Activated CD4-positive, alpha-beta T cell treated with anti-CD3 and anti-CD28 coated beads, Interleukin-2, amount 50 U/mL, for 48 hours (primary cell): Measurements from ENCODE around the gene COL24A1.
"Not testable (repeated sequence)": the region's sequence is repeated elsewhere in the genome, so short reads cannot be mapped to it uniquely, and the experiment has no call there.

Source experiments
- DNase-seq, 2 experiments: peaks; one replicate each; pipeline ENCODE4 v3.0.0-alpha.2; 2020

Gene COL24A1

GRCh38 chr1:85867189-85867588 lies 289.4 kb downstream of the COL24A1 start:
- DNase-seq, result no peak

- DNase-seq, result no peak
These were observed 291.4 kb downstream of the COL24A1 start for GRCh38 chr1:85865213-85865612.

DNA sequence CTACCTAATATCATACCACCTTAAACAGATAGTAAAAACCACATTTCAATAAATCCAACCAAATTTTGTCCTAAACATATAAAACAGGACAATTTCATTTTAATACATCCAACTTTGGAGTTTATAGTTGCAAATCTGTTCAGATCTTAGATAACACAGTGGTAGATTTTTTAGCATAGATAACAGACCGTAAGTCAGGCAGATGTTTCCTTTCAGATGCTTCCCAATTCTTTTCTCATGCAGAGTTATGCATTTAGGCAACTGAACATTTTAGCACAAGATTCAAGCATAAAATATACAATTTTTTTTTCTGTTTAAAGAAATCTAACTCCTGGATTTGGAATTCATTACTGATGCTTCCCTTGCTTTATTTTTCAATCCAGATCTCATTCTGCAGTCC lies 291.8 kb downstream of the COL24A1 start:
- DNase-seq, result no peak

DNA sequence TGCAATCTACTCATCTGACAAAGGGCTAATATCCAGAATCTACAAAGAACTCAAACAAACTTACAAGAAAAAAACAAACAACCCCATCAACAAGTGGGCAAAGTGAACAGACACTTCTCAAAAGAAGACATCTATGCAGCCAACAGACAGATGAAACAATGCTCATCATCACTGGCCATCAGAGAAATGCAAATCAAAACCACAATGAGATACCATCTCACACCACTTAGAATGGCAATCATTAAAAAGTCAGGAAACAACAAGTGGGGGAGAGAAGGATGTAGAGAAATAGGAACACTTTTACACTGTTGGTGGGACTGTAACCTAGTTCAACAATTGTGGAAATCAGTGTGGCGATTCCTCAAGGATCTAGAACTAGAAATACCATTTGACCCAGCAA lies 292.9 kb downstream of the COL24A1 start:
- DNase-seq, result not testable (repeated sequence)

DNA sequence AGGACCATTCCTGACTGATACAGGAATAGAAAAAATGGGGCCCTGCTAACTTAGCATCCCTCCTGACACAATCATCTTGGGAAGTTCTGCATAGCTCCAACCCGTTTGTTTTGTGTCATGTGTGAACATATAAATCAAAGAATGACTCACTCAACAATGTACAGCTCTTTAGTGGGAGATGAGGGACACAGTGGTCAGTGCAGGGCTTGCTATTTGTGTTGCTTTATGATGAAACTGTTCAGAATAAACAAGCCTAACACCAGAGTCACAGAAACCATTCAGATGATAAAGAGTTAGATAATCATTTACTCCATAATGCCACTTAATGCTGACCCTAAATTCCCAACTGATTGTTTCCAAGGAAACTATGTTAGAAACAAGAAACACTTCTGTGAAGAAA lies 294.1 kb downstream of the COL24A1 start:
- no peak for DNase-seq

GRCh38 chr1:85857991-85858390 lies 298.6 kb downstream of the COL24A1 start:
- no peak for DNase-seq

DNA sequence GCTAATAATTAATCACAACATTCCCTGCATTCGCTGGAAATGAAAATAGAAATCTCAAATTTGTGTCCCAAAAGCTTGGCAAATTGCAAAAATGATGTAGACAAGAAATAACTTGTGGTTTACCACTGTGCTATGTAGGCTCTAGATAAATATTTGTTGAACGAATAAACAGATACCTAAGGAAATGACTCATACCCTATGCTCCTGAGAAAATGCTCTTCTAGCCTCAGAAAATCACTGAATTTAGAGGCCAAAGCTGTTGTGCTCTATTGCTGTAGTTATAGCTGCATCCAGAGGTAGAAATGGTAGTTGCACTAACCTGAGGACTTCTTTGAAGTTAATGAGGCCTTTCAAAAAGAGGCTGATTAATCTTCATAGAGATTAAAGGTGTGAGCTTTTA lies 306.3 kb downstream of the COL24A1 start:
- no peak for DNase-seq

- DNase-seq, result no peak
These were observed 306.9 kb downstream of the COL24A1 start for GRCh38 chr1:85849660-85850059.

- no peak for DNase-seq
These were observed 309.2 kb downstream of the COL24A1 start for GRCh38 chr1:85847356-85847755.

DNA sequence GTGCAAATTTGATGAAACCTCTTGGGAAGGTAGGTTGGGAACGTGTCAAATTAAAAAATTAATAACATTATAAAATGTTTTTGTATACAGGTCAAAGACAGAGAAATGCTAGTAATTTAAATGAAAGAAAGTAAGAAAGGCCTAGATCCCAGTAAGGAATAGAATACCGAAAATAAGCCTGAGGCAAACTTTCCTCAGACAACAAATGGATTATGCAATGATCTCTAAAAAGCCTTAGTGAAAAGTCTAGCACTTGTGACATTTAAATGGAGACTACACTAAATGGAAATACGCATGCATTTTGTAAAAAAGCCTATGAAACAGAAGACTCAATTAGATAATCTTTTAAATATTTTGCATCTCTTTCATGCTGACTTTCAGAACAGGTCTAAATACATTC lies 309.9 kb downstream of the COL24A1 start:
- DNase-seq, result no peak

DNA sequence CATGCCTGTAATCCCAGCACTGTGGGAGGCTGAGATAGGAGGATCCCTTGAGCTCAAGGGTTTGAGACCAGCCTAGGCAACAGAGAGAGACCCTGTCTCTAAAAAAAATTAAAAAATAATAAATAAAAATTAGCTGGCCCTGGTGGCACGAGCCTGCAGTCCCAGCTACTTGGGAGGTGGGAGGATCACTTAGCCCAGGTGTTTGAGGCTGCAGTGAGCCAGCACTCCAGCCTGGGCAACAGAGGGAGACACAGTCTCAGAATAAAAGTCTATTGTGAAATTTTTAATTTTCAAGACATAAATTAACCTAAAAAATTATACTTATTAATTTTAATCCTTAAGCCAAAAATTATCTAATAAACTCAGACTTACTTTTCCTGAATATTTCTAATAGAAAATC lies 317.1 kb downstream of the COL24A1 start:
- DNase-seq, result no peak

- DNase-seq, result no peak
These were observed 318.3 kb downstream of the COL24A1 start for GRCh38 chr1:85838238-85838637.

GRCh38 chr1:85836736-85837135 lies 319.8 kb downstream of the COL24A1 start:
- no peak for DNase-seq

- DNase-seq, result not testable (repeated sequence)
These were observed 323.4 kb downstream of the COL24A1 start for GRCh38 chr1:85833165-85833564.

- no peak for DNase-seq
These were observed 325.7 kb downstream of the COL24A1 start for GRCh38 chr1:85830837-85831236.

GRCh38 chr1:85824066-85824840 lies 332.3 kb downstream of the COL24A1 start:
- DNase-seq, result no peak

DNA sequence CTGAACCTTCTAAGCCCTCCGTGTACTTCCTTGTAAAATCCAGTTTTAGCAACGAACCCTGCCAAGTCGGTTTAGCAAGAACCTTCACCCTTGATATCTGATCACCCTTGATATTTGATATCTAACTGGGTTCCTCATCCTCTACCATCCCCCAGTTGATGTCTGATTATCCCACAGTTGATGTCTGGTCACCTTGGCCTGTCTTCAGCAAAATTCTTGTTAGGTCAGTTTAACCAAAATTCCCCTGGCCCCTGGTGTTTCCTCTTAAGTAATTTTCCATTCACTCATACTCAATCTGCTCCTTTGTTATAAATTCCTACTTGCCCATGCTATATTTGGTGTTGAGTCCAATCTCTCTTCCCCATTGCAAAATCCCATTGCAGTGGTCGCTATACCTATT lies 333.9 kb downstream of the COL24A1 start:
- no peak for DNase-seq

DNA sequence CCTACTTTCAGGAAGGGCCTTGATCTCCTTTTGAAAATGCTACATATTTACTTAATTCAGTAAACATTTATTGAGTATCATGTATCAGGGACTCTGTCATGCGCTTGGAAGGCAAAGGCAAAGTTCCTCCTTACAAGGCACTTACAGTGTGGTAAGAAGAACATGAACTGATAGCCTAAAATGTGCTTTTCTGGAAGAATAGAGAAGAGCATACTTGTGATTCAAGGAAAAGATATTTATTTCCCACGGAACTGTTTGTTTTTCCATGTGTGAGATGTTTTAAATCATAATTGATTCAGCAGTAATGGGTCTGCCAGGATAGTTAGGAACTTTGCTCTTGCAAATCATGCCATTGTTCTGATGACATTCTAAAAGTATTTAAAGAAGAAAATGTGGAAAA lies 338.2 kb downstream of the COL24A1 start:
- DNase-seq, result no peak

GRCh38 chr1:85816606-85817005 lies 340.0 kb downstream of the COL24A1 start:
- DNase-seq, result no peak

- no peak for DNase-seq
These were observed 340.7 kb downstream of the COL24A1 start for GRCh38 chr1:85815906-85816305.

- no peak for DNase-seq
These were observed 350.2 kb downstream of the COL24A1 start for GRCh38 chr1:85806236-85806965.

DNA sequence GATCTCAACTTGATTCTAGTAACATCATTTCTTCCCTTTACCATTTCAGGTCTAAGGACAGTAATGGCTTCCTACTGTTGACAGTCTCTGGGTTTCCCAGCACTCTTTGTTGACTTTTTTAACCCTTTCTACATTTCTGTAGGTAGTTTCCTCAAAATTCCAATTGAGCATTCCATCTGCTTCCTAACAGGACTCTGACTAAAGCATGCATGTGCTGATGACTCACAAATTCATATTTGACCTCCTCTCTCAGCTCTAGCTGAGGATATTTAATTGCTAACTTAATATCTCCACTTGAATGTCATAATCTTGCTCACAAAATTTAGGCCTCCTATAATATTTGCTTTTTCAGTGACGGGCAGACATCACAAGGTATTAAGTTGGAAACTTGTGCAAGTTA lies 355.1 kb downstream of the COL24A1 start:
- DNase-seq, result no peak

GRCh38 chr1:85799737-85800136 lies 356.8 kb downstream of the COL24A1 start:
- DNase-seq, result no peak

DNA sequence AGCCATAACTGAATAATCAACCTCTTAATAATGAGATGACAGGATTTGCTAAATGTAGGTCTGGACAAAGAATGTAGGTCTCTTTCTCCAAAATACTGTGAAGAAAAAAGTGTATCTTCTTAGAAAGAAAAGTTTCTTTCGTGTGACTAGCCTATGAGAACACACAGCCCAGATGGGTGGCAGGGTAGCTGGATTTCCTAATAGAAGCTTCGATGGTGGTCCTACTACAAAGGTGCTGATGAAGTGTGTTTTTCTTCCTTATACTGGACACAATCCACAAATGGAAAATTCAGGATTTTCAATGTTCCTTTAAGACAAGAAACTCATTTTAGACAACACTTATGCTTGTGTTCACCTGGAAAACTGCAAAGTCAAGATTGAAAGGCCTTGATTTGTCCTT lies 358.2 kb downstream of the COL24A1 start:
- no peak for DNase-seq

DNA sequence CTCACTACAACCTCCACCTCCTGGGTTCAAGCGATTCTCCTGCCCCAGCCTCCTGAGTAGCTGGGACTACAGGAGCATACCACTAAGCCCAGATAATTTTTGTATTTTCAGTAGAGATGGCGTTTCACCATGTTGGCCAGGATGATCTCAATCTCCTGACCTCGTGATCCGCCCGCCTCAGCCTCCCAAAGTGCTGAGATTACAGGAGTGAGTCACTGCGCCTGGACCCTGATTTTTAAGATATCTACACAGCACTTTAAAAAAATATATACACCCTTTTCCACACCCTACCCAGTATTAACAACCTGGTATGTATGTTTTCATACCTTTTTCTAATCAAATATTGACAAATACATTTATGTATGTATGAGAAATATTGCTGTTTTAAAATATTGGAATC lies 379.6 kb downstream of the COL24A1 start:
- DNase-seq, result not testable (repeated sequence)
